GM23248 (cell line): ENCODE data around the gene EHBP1L1. TPM values are rescaled to one million over a fixed set of nuclear protein-coding genes. Genes with fewer than 3 reads are reported as not detected.

ENCODE experiments used
- DNase-seq: peaks from one replicate; pipeline ENCODE4 v3.0.0-alpha.2; 2015
- H2AFZ ChIP-seq: fragments of 200-600 bp; sonication (generic); 2 replicates; pipeline ENCODE4 v1.6.1; 2016; ENCODE audit warnings: antibody characterized with exemption
- H3F3A ChIP-seq: fragments of 200-600 bp; sonication (generic); 2 replicates; pipeline ENCODE4 v1.6.1; 2016; ENCODE audit warnings: mild to moderate bottlenecking, antibody characterized with exemption, mixed run types; ENCODE audit not compliant: insufficient read depth
- H3K27ac ChIP-seq: fragments of 200-600 bp; sonication (generic); 2 replicates; pipeline ENCODE4 v1.5.1; 2016; ENCODE audit warnings: mild to moderate bottlenecking
- H3K27me3 ChIP-seq: fragments of 200-600 bp; sonication (generic); replicated peaks from 2 replicates; pipeline ENCODE4 v1.6.1; 2016; ENCODE audit warnings: mild to moderate bottlenecking; ENCODE audit not compliant: insufficient read depth
- H3K36me3 ChIP-seq: fragments of 200-600 bp; sonication (generic); 2 replicates; pipeline ENCODE4 v1.6.1; 2016; ENCODE audit warnings: low read depth, mild to moderate bottlenecking
- H3K4me1 ChIP-seq: fragments of 200-600 bp; sonication (generic); 2 replicates; pipeline ENCODE4 v1.6.1; 2016; ENCODE audit warnings: mild to moderate bottlenecking; ENCODE audit not compliant: insufficient read depth
- H3K4me2 ChIP-seq: fragments of 200-600 bp; sonication (generic); one replicate; pipeline ENCODE4 v1.6.1; 2016; ENCODE audit warnings: mild to moderate bottlenecking; ENCODE audit not compliant: unreplicated experiment
- H3K4me3 ChIP-seq: fragments of 200-600 bp; sonication (generic); 2 replicates; pipeline ENCODE4 v1.5.1; 2016; ENCODE audit warnings: mild to moderate bottlenecking
- H3K79me2 ChIP-seq: fragments of 200-600 bp; sonication (generic); 2 replicates; pipeline ENCODE4 v1.6.1; 2016; ENCODE audit warnings: mild to moderate bottlenecking; ENCODE audit not compliant: insufficient read depth
- H3K9ac ChIP-seq: fragments of 200-600 bp; sonication (generic); 2 replicates; pipeline ENCODE4 v1.6.1; 2016; ENCODE audit warnings: mild to moderate bottlenecking
- H3K9me2 ChIP-seq: fragments of 200-600 bp; sonication (generic); 2 replicates; pipeline ENCODE4 v1.6.1; 2016; ENCODE audit warnings: mixed run types, mild to moderate bottlenecking, moderate library complexity; ENCODE audit not compliant: insufficient read depth
- H3K9me3 ChIP-seq: fragments of 200-600 bp; sonication (generic); one replicate; pipeline ENCODE4 v1.6.1; 2017; ENCODE audit warnings: low read depth
- H4K20me1 ChIP-seq: fragments of 200-600 bp; sonication (generic); 2 replicates; pipeline ENCODE4 v1.6.0; 2016; ENCODE audit not compliant: insufficient read depth
- EZH2 ChIP-seq: fragments of 200-600 bp; sonication (generic); IDR thresholded peaks from 2 replicates; pipeline ENCODE4 v1.6.1; 2018; ENCODE audit warnings: antibody characterized with exemption, mild to moderate bottlenecking; ENCODE audit not compliant: insufficient read depth, poor library complexity, severe bottlenecking
- EZH2phosphoT487 ChIP-seq: fragments of 200-600 bp; sonication (generic); IDR thresholded peaks from 2 replicates; pipeline ENCODE4 v1.6.1; 2018; ENCODE audit warnings: antibody characterized with exemption, moderate library complexity, mild to moderate bottlenecking, low read depth; ENCODE audit not compliant: insufficient read depth
- WGBS, 2 experiments: methylation state at CpG; one replicate each; pipeline ENCODE4 v1.1.6; 2015 to 2017; ENCODE audit warnings: low lambda C conversion rate in 2 of 2, low coverage in 1 of 2; ENCODE audit errors: missing lambda C conversion rate in 2 of 2; 5-methylcytosine and 5-hydroxymethylcytosine counted together
- in situ Hi-C: fragments of 300-500 bp; cut with MboI; formaldehyde crosslinking; loops from 2 replicates; pipeline ENCODE4 v1.15.0; 2020
- polyA plus RNA-seq: library from polyadenylated mRNA; unstranded; fragments of >200 nt; fragmentation: Nextera tagmentation; extraction: Ambion mirVana; gene quantifications from 2 replicates; pipeline ENCODE4 v1.2.1, GENCODE V29; 2016
- total RNA-seq: library from RNA; depleted of rRNA; stranded (reverse); fragments of >200 nt; shearing (Covaris generic); gene quantifications from 2 replicates; pipeline ENCODE4 v1.2.3, GENCODE V29; 2014

The EHBP1L1 gene
- total and polyA plus RNA-seq, 2 experiments from 2014 or later: 11.5 to 85.5 TPM

GRCh38 chr11:65548395-65548794 lies 27.5 kb upstream of the EHBP1L1 start:
- H3K79me2 ChIP-seq: no peaks in the 10 kb centered on the region
- no peaks in the 10 kb centered on the region for H4K20me1 ChIP-seq
- peaks cover 16% of the 10 kb centered on the region; the same call in 1 of the 2 replicates for H3F3A ChIP-seq
- no peak overlapping the region for H3K9ac ChIP-seq
- H3K4me3 ChIP-seq: no peak overlapping the region
- H3K36me3 ChIP-seq: peaks cover 14% of the 10 kb centered on the region; the same call in 1 of the 2 replicates
- no peak for DNase-seq
- no peak for TF ChIP-seq EZH2
- TF ChIP-seq EZH2phosphoT487: no peak
- in situ Hi-C loops: no loop called here
- H3K27me3 ChIP-seq: no peaks in the 10 kb centered on the region
- no peaks in the 10 kb centered on the region for H3K4me1 ChIP-seq
- no peak overlapping the region for H3K4me2 ChIP-seq
- 92 to 96% methylated on average over 3 of the region's 3 CpGs for WGBS, 2 experiments
- no peak overlapping the region for H2AFZ ChIP-seq
- H3K9me2 ChIP-seq: no peaks in the 10 kb centered on the region
- H3K9me3 ChIP-seq: no peaks in the 10 kb centered on the region
- H3K27ac ChIP-seq: no peak overlapping the region

- in situ Hi-C loops: no loop called here
- H3K79me2 ChIP-seq: peaks cover 2% of the 10 kb centered on the region; the same call in 1 of the 2 replicates
- H3K4me1 ChIP-seq: no peaks in the 10 kb centered on the region
- H3K27ac ChIP-seq: no peak overlapping the region
- H4K20me1 ChIP-seq: no peaks in the 10 kb centered on the region
- no peaks in the 10 kb centered on the region for H3K27me3 ChIP-seq
- WGBS, 2 experiments: 100% methylated on average over 3 of the region's 3 CpGs
- peaks cover 12% of the 10 kb centered on the region; the same call in 1 of the 2 replicates for H3F3A ChIP-seq
- no peaks in the 10 kb centered on the region for H3K9me2 ChIP-seq
- no peak overlapping the region for H3K9ac ChIP-seq
- no peak overlapping the region for H3K4me3 ChIP-seq
- no peak overlapping the region for H3K4me2 ChIP-seq
- DNase-seq: no peak
- TF ChIP-seq EZH2 (no peak), EZH2phosphoT487 (no peak)
- peaks cover 14% of the 10 kb centered on the region; the same call in 1 of the 2 replicates for H3K36me3 ChIP-seq
- H3K9me3 ChIP-seq: no peaks in the 10 kb centered on the region
- H2AFZ ChIP-seq: no peak overlapping the region
These were observed 26.8 kb upstream of the EHBP1L1 start for GRCh38 chr11:65549096-65549495.

- Histone ChIP-seq H3K9me3 (no peaks in the 10 kb centered on the region), H3K4me1 (peaks cover 19% of the 10 kb centered on the region), H4K20me1 (no peaks in the 10 kb centered on the region), H3K27ac (no peak overlapping the region), H3F3A (peaks cover 9% of the 10 kb centered on the region), H2AFZ (no peak overlapping the region), H3K9me2 (no peaks in the 10 kb centered on the region), H3K4me3 (no peak overlapping the region), H3K36me3 (peaks cover 14% of the 10 kb centered on the region; the same call in 1 of the 2 replicates), H3K9ac (no peak overlapping the region), H3K79me2 (peaks cover 26% of the 10 kb centered on the region), H3K4me2 (no peak overlapping the region), H3K27me3 (no peaks in the 10 kb centered on the region)
- TF ChIP-seq EZH2phosphoT487: no peak
- no peak for TF ChIP-seq EZH2
- DNase-seq: peak; percentile 41
- in situ Hi-C loops: no loop called here
- 83 to 85% methylated on average over 16 to 17 of the region's 17 CpGs for WGBS, 2 experiments
These were observed 24.1 kb upstream of the EHBP1L1 start for GRCh38 chr11:65551572-65552387.

GRCh38 chr11:65552388-65552951 lies 23.4 kb upstream of the EHBP1L1 start:
- Histone ChIP-seq H2AFZ (no peak overlapping the region), H3K27me3 (no peaks in the 10 kb centered on the region), H3K27ac (no peak overlapping the region), H3K4me1 (peaks cover 20% of the 10 kb centered on the region), H3F3A (peaks cover 14% of the 10 kb centered on the region), H3K9me3 (no peaks in the 10 kb centered on the region), H3K36me3 (peaks cover 14% of the 10 kb centered on the region; the same call in 1 of the 2 replicates), H3K4me3 (no peak overlapping the region), H3K9ac (no peak overlapping the region), H3K4me2 (no peak overlapping the region), H3K79me2 (peaks cover 33% of the 10 kb centered on the region), H3K9me2 (no peaks in the 10 kb centered on the region), H4K20me1 (no peaks in the 10 kb centered on the region)
- TF ChIP-seq EZH2phosphoT487: no peak
- TF ChIP-seq EZH2: no peak
- DNase-seq: no peak
- 82 to 86% methylated on average over 9 of the region's 9 CpGs for WGBS, 2 experiments
- in situ Hi-C loops: no loop called here
